SU-DHL-6 (cell line): ENCODE data around the gene DGKG.

Source experiments
- H2AFZ ChIP-seq: fragments of 200-600 bp; sonication (generic); 2 replicates; pipeline ENCODE4 v1.6.1; 2014; ENCODE audit warnings: low read depth, mild to moderate bottlenecking, moderate library complexity, mixed read lengths, antibody characterized with exemption, low read length; ENCODE audit not compliant: severe bottlenecking
- H3F3A ChIP-seq: fragments of 200-600 bp; shearing (Covaris generic); 2 replicates; pipeline ENCODE4 v1.6.0; 2016; ENCODE audit warnings: antibody characterized with exemption, mild to moderate bottlenecking; ENCODE audit not compliant: insufficient read depth
- H3K27ac ChIP-seq: fragments of 200-600 bp; sonication (generic); 2 replicates; pipeline ENCODE4 v1.5.1; 2016; ENCODE audit warnings: low read depth, mild to moderate bottlenecking, low read length, moderate library complexity, mixed read lengths
- H3K27me3 ChIP-seq: fragments of 200-600 bp; sonication (generic), shearing (Covaris generic); 2 replicates; pipeline ENCODE4 v1.6.0; 2014; ENCODE audit warnings: mild to moderate bottlenecking, low read length
- H3K36me3 ChIP-seq: fragments of 200-600 bp; sonication (generic); 2 replicates; pipeline ENCODE4 v1.6.1; 2014; ENCODE audit warnings: mild to moderate bottlenecking, low read length, mixed read lengths
- H3K4me2 ChIP-seq: fragments of 300-600, 200-600 bp; shearing (Covaris generic), sonication (generic); 2 replicates; pipeline ENCODE4 v1.6.0; 2014; ENCODE audit warnings: low read length, low read depth, mild to moderate bottlenecking; ENCODE audit not compliant: poor library complexity, severe bottlenecking
- H3K4me3 ChIP-seq: fragments of 200-600 bp; sonication (generic); 2 replicates; pipeline ENCODE4 v1.5.1; 2014; ENCODE audit warnings: antibody characterized with exemption, low read length, mild to moderate bottlenecking, mixed read lengths; ENCODE audit not compliant: insufficient read depth, poor library complexity, severe bottlenecking
- H3K79me2 ChIP-seq: fragments of 200-600 bp; sonication (generic); 2 replicates; pipeline ENCODE4 v1.6.1; 2014; ENCODE audit warnings: mild to moderate bottlenecking, low read length, moderate library complexity; ENCODE audit not compliant: insufficient read depth
- H3K9ac ChIP-seq: fragments of 200-600 bp; sonication (generic); 2 replicates; pipeline ENCODE4 v1.7.0; 2014; ENCODE audit warnings: mild to moderate bottlenecking, low read length
- H3K9me2 ChIP-seq: fragments of 200-600 bp; sonication (generic); replicated peaks from 2 replicates; pipeline ENCODE4 v1.6.1; 2014; ENCODE audit warnings: low read length; ENCODE audit not compliant: insufficient read depth
- H3K9me3 ChIP-seq: fragments of 200-600 bp; sonication (generic); 2 replicates; pipeline ENCODE4 v1.6.1; 2014; ENCODE audit warnings: low read length, mixed read lengths; ENCODE audit not compliant: insufficient read depth
- H4K20me1 ChIP-seq: fragments of 200-600 bp; sonication (generic); 2 replicates; pipeline ENCODE4 v1.6.1; 2014; ENCODE audit warnings: low read depth, mild to moderate bottlenecking, antibody characterized with exemption, low read length, moderate library complexity, mixed read lengths
- CTCF ChIP-seq: fragments of 200-600 bp; sonication (generic); IDR thresholded peaks from one replicate; pipeline ENCODE4 v1.5.1; 2017; ENCODE audit warnings: antibody characterized with exemption, mild to moderate bottlenecking, low read length, moderate library complexity; ENCODE audit not compliant: insufficient read depth, poor library complexity, severe bottlenecking
- EZH2phosphoT487 ChIP-seq: fragments of 200-600 bp; sonication (generic), shearing (Covaris generic); conservative IDR thresholded peaks from 2 replicates; pipeline ENCODE4 v1.6.1; 2018; ENCODE audit warnings: mild to moderate bottlenecking, antibody characterized with exemption, low read length, moderate library complexity, mixed read lengths

DGKG gene

GRCh38 chr3:186193534-186194450 is 168.2 kb downstream of the DGKG start:
- H3K9me3 ChIP-seq = no peaks in the 10 kb centered on the region
- H3K27ac ChIP-seq = no peak overlapping the region
- H3K4me3 ChIP-seq = no peak overlapping the region
- no peaks in the 10 kb centered on the region for H3K9me2 ChIP-seq
- TF ChIP-seq CTCF = no peak
- TF ChIP-seq EZH2phosphoT487 = no peak
- H3K27me3 ChIP-seq = no peaks in the 10 kb centered on the region
- H4K20me1 ChIP-seq = no peaks in the 10 kb centered on the region
- no peaks in the 10 kb centered on the region for H3K36me3 ChIP-seq
- H3K79me2 ChIP-seq = no peaks in the 10 kb centered on the region
- H3K4me2 ChIP-seq = no peak overlapping the region
- H3K9ac ChIP-seq = no peak overlapping the region
- no peak overlapping the region for H2AFZ ChIP-seq
- H3F3A ChIP-seq = no peaks in the 10 kb centered on the region

DNA sequence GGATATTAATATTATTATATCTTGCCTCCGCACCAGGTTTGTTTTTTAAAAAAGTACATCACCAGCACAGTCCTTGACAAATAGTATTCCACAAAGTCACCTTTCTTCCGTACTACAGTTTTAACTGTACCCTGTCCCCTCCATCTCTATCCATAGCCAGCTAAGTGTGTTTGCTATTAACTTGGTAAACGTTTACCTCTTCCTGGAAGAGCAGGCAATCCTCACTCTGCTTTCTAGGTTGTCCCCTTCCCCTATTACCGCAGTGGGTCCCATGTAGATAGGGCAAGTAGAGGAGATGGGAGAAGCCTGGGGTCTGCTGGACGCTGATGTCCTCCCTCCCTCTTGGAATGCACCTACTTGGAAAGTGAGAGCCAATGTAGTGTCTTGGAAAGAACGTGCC is 169.2 kb downstream of the DGKG start:
- H3K27ac ChIP-seq = no peak overlapping the region

DNA sequence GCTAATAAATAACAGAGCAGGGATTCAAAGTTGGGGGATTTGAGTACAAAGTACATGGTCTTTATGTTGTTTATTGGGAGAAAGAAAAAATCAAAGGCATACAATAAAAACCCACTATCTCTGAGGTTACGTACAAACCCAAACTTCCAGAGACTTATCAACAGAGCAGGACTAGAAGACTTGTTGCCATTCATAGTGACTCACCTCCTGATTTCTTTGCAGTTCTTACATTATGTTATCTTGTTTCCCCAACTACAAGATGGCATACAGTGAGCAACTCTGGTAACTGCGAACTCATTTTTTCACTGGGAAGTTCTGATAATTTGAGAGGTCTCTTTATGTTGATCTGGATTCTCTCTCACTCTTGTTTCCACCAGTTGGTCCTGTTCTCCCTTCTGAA is 172.5 kb downstream of the DGKG start:
- H3K36me3 ChIP-seq = no peaks in the 10 kb centered on the region
- H3K4me3 ChIP-seq = no peak overlapping the region
- TF ChIP-seq CTCF (no peak), EZH2phosphoT487 (no peak)
- H4K20me1 ChIP-seq = no peaks in the 10 kb centered on the region
- no peaks in the 10 kb centered on the region for H3K9me3 ChIP-seq
- H3K9ac ChIP-seq = no peak overlapping the region
- H3K9me2 ChIP-seq = no peaks in the 10 kb centered on the region
- no peak overlapping the region for H3K27ac ChIP-seq
- no peaks in the 10 kb centered on the region for H3F3A ChIP-seq
- no peaks in the 10 kb centered on the region for H3K27me3 ChIP-seq
- no peak overlapping the region for H3K4me2 ChIP-seq
- no peaks in the 10 kb centered on the region for H3K79me2 ChIP-seq
- no peak overlapping the region for H2AFZ ChIP-seq

More for the DNA sequence above, 169.2 kb downstream of the DGKG start:
- Histone ChIP-seq H3K9ac (no peak overlapping the region), H3K27me3 (no peaks in the 10 kb centered on the region), H3K4me2 (no peak overlapping the region), H3K79me2 (no peaks in the 10 kb centered on the region), H4K20me1 (no peaks in the 10 kb centered on the region), H3K36me3 (no peaks in the 10 kb centered on the region), H3K4me3 (no peak overlapping the region), H3F3A (no peaks in the 10 kb centered on the region), H3K9me3 (no peaks in the 10 kb centered on the region), H2AFZ (no peak overlapping the region), H3K9me2 (no peaks in the 10 kb centered on the region)
- TF ChIP-seq CTCF = no peak
